K562 (cell line): ENCODE measurements around the gene ABCF3. TPM values are rescaled to one million over a fixed set of nuclear protein-coding genes. Genes with fewer than 3 reads are reported as not detected.

Source experiments
- HMGN3 ChIP-seq: IDR thresholded peaks from 2 replicates; pipeline ENCODE4 v1.6.1; 2011; ENCODE audit warnings: borderline replicate concordance, low read depth, mild to moderate bottlenecking, mixed read lengths, low read length; ENCODE audit not compliant: insufficient read length; ENCODE audit errors: extremely low read depth
- NR2C2 ChIP-seq, 2 experiments: fragments of 200-800 bp in 1 of 2; sonication (Bioruptor generic) in 1 of 2; sonication (generic) in 1 of 2; formaldehyde crosslinking in 1 of 2; IDR thresholded peaks; 2 replicates each; pipeline versions ENCODE4 v1.6.1 to v1.8.0; 2016 to 2022; ENCODE audit warnings: mild to moderate bottlenecking in 1 of 2, missing compliant biosample characterization in 1 of 2, missing genetic modification characterization in 1 of 2, missing genetic modification reagents in 1 of 2
- NRF1 ChIP-seq, 2 experiments: fragments of 450-650 bp; IDR thresholded peaks in 1 of 2; conservative IDR thresholded peaks in 1 of 2; 2 replicates each; pipeline ENCODE4 v1.6.1; 2014; ENCODE audit warnings: mild to moderate bottlenecking in 2 of 2
- POLR2H ChIP-seq: IDR thresholded peaks from 2 replicates; pipeline ENCODE4 v1.6.1; 2016; ENCODE audit warnings: missing genetic modification characterization, low read depth, mild to moderate bottlenecking, control low read depth, missing compliant biosample characterization, moderate library complexity
- SIN3A ChIP-seq, 2 experiments: fragments of 150-350 bp in 1 of 2; IDR thresholded peaks; 2 replicates each; pipeline ENCODE4 v1.6.1; 2011 to 2016; ENCODE audit warnings: borderline replicate concordance in 2 of 2, low read depth in 2 of 2, low read length in 2 of 2, mild to moderate bottlenecking in 2 of 2, moderate library complexity in 2 of 2; ENCODE audit not compliant: control insufficient read depth in 1 of 2
- SUPT5H ChIP-seq: fragments of 450-650 bp; IDR thresholded peaks from 2 replicates; pipeline ENCODE4 v1.6.1; 2016
- TBP ChIP-seq: optimal IDR thresholded peaks from 2 replicates; pipeline ENCODE3; 2011; ENCODE audit warnings: low read depth, low read length, improper control_type of control experiment
- TEAD1 ChIP-seq, 2 experiments: fragments of 450-650 bp in 1 of 2; sonication (generic) in 1 of 2; formaldehyde crosslinking; IDR thresholded peaks; 2 replicates each; pipeline versions ENCODE4 v1.4.0 to v1.8.0; 2020 to 2022; ENCODE audit warnings: mild to moderate bottlenecking in 2 of 2, missing genetic modification reagents in 1 of 2
- THAP12 ChIP-seq: fragments of 250-450 bp; sonication (Bioruptor Pico); IDR thresholded peaks from 2 replicates; pipeline ENCODE4 v1.9.0; 2021; ENCODE audit warnings: mild to moderate bottlenecking, inconsistent platforms
- XRCC5 ChIP-seq: fragments of 200-400 bp; formaldehyde crosslinking; IDR thresholded peaks from 2 replicates; pipeline ENCODE4 v1.6.1; 2017; ENCODE audit warnings: low read depth, mild to moderate bottlenecking, low read length
- ZFP30 ChIP-seq: fragments of 250-450 bp; sonication (Bioruptor Pico); IDR thresholded peaks from 2 replicates; pipeline ENCODE4 v1.8.0; 2022; ENCODE audit warnings: moderate library complexity, mild to moderate bottlenecking, inconsistent platforms, borderline replicate concordance
- ZNF639 ChIP-seq, 2 experiments: fragments of 200-800 bp in 1 of 2; sonication (Bioruptor generic) in 1 of 2; sonication (generic) in 1 of 2; formaldehyde crosslinking in 1 of 2; IDR thresholded peaks in 1 of 2; conservative IDR thresholded peaks in 1 of 2; 2 replicates each; pipeline versions ENCODE4 v1.5.0 to v1.6.1; 2016 to 2020; ENCODE audit warnings: missing compliant biosample characterization in 1 of 2, missing genetic modification characterization in 1 of 2, missing genetic modification reagents in 1 of 2
- polyA plus RNA-seq, 8 experiments: library from polyadenylated mRNA; depleted of rRNA in 4 of 8; stranded (reverse) in 5 of 8; unstranded in 3 of 8; fragments of >200 nt; fragmentation: Nextera tagmentation in 2 of 8; fragmentation: Illumina TruSeq in 1 of 8; extraction: Ambion mirVana in 2 of 8; extraction: Trizol in 1 of 8; gene quantifications; 2 replicates each; pipeline versions ENCODE4 v1.2.1 to v1.2.3, GENCODE V29; 2011 to 2014; ENCODE audit warnings: inconsistent platforms in 1 of 8, missing spikeins in 1 of 8
- total RNA-seq, 7 experiments: library from RNA; depleted of rRNA in 6 of 7; stranded (reverse); fragments of >200 nt in 6 of 7; fragmentation: Illumina TruSeq in 2 of 7; extraction: Trizol in 2 of 7; gene quantifications; 2 replicates each; pipeline versions ENCODE4 v1.2.1 to v1.2.3, GENCODE V29; 2011 to 2021; ENCODE audit warnings: low replicate concordance in 1 of 7
- TF ChIP-seq, protein P1 (sequence below), 2 experiments: IDR thresholded peaks; 2 replicates each; pipeline ENCODE4 v1.6.1; 2012; ENCODE audit warnings: improper control_type of control experiment in 2 of 2, low read depth in 2 of 2, low read length in 2 of 2, borderline replicate concordance in 1 of 2
- TF ChIP-seq, protein P2 (sequence below): IDR thresholded peaks from 2 replicates; pipeline ENCODE4 v1.6.1; 2011; ENCODE audit not compliant: insufficient read length; ENCODE audit errors: extremely low read depth

ABCF3 gene
- total and polyA plus RNA-seq, 9 of the 15 experiments (the other 6 are each of a cell fraction or from before 2014, with no cell fraction given) = 6.7 to 77.9 (median 45.1) TPM

DNA sequence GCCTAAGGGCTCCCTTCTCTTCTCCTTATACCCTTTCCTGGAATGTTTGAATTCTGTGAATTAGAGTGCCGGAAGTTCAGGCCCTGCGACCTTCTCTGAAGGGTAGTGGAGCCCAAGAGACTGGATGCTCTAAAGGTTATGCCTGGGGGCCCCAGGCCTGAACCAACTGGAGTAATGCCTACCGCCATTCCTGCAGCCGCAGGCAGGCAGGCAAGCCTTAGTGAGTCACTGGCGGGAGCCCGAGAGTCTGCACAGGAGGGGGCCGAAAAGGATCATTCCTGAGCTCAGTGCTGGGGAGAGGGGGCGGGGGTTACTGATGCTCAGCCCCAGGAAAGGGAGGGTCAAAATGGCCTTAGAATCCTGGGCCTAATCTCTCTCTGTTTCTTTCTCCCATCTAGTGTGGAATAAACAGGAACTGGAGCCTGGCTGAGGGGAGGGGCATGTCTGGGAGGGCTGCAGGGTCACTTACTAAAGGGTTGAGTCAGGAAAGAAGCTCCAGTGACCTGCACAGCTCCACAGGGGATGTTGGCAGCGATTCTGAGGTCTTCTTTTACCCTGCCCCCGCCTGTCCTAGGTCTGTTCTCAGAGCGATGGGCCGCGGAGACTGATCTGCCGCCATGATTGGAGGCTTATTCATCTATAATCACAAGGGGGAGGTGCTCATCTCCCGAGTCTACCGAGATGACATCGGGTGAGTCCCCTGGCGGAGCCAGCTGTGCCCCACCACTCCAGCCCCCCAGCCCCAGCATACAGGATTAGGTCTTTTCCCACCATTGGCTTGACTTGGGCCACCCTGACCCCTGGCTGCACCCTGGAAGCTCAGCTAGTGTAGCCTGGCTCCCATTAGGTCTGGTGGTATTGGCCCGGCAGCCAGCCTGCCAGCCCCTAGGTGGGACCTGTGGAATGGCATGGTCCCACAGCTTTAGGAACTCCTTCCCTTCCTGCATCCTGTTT is 9.3 kb upstream of the ABCF3 start (continued):
- TF ChIP-seq, protein P1, sequence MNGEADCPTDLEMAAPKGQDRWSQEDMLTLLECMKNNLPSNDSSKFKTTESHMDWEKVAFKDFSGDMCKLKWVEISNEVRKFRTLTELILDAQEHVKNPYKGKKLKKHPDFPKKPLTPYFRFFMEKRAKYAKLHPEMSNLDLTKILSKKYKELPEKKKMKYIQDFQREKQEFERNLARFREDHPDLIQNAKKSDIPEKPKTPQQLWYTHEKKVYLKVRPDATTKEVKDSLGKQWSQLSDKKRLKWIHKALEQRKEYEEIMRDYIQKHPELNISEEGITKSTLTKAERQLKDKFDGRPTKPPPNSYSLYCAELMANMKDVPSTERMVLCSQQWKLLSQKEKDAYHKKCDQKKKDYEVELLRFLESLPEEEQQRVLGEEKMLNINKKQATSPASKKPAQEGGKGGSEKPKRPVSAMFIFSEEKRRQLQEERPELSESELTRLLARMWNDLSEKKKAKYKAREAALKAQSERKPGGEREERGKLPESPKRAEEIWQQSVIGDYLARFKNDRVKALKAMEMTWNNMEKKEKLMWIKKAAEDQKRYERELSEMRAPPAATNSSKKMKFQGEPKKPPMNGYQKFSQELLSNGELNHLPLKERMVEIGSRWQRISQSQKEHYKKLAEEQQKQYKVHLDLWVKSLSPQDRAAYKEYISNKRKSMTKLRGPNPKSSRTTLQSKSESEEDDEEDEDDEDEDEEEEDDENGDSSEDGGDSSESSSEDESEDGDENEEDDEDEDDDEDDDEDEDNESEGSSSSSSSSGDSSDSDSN (IDR thresholded peaks at IDR 0.05; ENCODE audit: borderline replicate concordance in 1 of 2, low read depth in 2 of 2, low read length in 2 of 2) = peak; percentile 31 to 70; a peak in 2 of 4 replicates
- TF ChIP-seq NRF1 (conservative IDR thresholded peaks at IDR 0.05 in 1 of 2, IDR thresholded peaks at IDR 0.05 in 1 of 2) = peak; percentile 72 to 77
- peak in 1 of 2 experiments; percentile 17; a peak in 1 of 4 replicates for TF ChIP-seq ZNF639 (CRISPR knock-in tag; conservative IDR thresholded peaks at IDR 0.05 in 1 of 2, IDR thresholded peaks at IDR 0.05 in 1 of 2)
- TF ChIP-seq HMGN3 = no peak
- 0 out of 4 replicates have a peak, but pooled peaks of 1 of the 2 experiments have one; percentile 11 for TF ChIP-seq SIN3A (IDR thresholded peaks at IDR 0.05; ENCODE audit: borderline replicate concordance in 2 of 2, control insufficient read depth in 1 of 2, low read depth in 2 of 2, low read length in 2 of 2)
- TF ChIP-seq NR2C2 (CRISPR knock-in tag; IDR thresholded peaks at IDR 0.05) = no peak
- 0 out of 2 replicates have a peak, but pooled peaks have one; percentile 48 for TF ChIP-seq NR2C2 (tag; IDR thresholded peaks at IDR 0.05)
- TF ChIP-seq, protein P2, sequence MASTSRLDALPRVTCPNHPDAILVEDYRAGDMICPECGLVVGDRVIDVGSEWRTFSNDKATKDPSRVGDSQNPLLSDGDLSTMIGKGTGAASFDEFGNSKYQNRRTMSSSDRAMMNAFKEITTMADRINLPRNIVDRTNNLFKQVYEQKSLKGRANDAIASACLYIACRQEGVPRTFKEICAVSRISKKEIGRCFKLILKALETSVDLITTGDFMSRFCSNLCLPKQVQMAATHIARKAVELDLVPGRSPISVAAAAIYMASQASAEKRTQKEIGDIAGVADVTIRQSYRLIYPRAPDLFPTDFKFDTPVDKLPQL = no peak
- TF ChIP-seq POLR2H = peak; percentile 32; the same call in 1 of the 2 replicates
- no peak for TF ChIP-seq XRCC5
- TF ChIP-seq THAP12 (CRISPR knock-in tag) = 0 out of 2 replicates have a peak, but pooled peaks have one; percentile 14
- peak; percentile 56 for TF ChIP-seq TBP
- TF ChIP-seq SUPT5H = 0 out of 2 replicates have a peak, but pooled peaks have one; percentile 23
- no peak for TF ChIP-seq ZFP30 (CRISPR knock-in tag)
- TF ChIP-seq TEAD1 (CRISPR knock-in tag; IDR thresholded peaks at IDR 0.05) = peak in 1 of 2 experiments; percentile 72; a peak in 2 of 4 replicates
